ENCODE results near the gene TMCC1.

The TMCC1 gene

GRCh38 chr3:129602730-129603560 lies 290.6 kb downstream of the TMCC1 start:
- in situ Hi-C loops (cut with MboI; ENCODE audit: low pct_unique_long_range_greater_than_20kb, low sequenced_read_pairs) = no loop called here

GRCh38 chr3:129602309-129602708 lies 291.2 kb downstream of the TMCC1 start:
- in situ Hi-C loops (cut with MboI; ENCODE audit: low pct_unique_long_range_greater_than_20kb, low sequenced_read_pairs) = no loop called here
- no peak for DNase-seq

More at GRCh38 chr3:129602730-129603560, 290.6 kb downstream of the TMCC1 start:
- no peak for DNase-seq

GRCh38 chr3:129601713-129602112 lies 291.8 kb downstream of the TMCC1 start:
- in situ Hi-C loops (cut with MboI; ENCODE audit: low pct_unique_long_range_greater_than_20kb, low sequenced_read_pairs) = no loop called here
- no peak for DNase-seq

GRCh38 chr3:129600348-129600747 lies 293.2 kb downstream of the TMCC1 start:
- in situ Hi-C loops (cut with MboI; ENCODE audit: low pct_unique_long_range_greater_than_20kb, low sequenced_read_pairs) = no loop called here
- no peak for DNase-seq

GRCh38 chr3:129599607-129600006 lies 293.9 kb downstream of the TMCC1 start:
- in situ Hi-C loops (cut with MboI; ENCODE audit: low pct_unique_long_range_greater_than_20kb, low sequenced_read_pairs) = no loop called here
- peak; percentile 89 for DNase-seq

GRCh38 chr3:129599073-129599472 lies 294.4 kb downstream of the TMCC1 start:
- no peak for DNase-seq
- in situ Hi-C loops (cut with MboI; ENCODE audit: low pct_unique_long_range_greater_than_20kb, low sequenced_read_pairs) = no loop called here

GRCh38 chr3:129598484-129598883 lies 295.0 kb downstream of the TMCC1 start:
- in situ Hi-C loops (cut with MboI; ENCODE audit: low pct_unique_long_range_greater_than_20kb, low sequenced_read_pairs) = no loop called here
- no peak for DNase-seq

- in situ Hi-C loops (cut with MboI; ENCODE audit: low pct_unique_long_range_greater_than_20kb, low sequenced_read_pairs) = no loop called here
- no peak for DNase-seq
Measured at GRCh38 chr3:129598000-129598381, 295.5 kb downstream of the TMCC1 start.

All from KBM-7 (cell line).